ENCODE results near the gene GPN1. TPM values are rescaled to one million over a fixed set of nuclear protein-coding genes. Genes with fewer than 3 reads are reported as not detected.

The GPN1 gene
- total RNA-seq, 1 experiment from 2014 or later, result 61.1 TPM

GRCh38 chr2:27645197-27645596 lies 16.3 kb downstream of the GPN1 start:
- TF ChIP-seq CTCF (conservative IDR thresholded peaks at IDR 0.05; ENCODE audit: low read depth, low read length) (no peak), EZH2 (IDR thresholded peaks at IDR 0.05; ENCODE audit: borderline replicate concordance, low read depth, low read length, poor library complexity, severe bottlenecking) (no peak)
- Histone ChIP-seq H3K27me3 (replicated peaks; ENCODE audit: insufficient read depth, low read depth, low read length, poor library complexity) (no peaks in the 10 kb centered on the region), H3K27ac (ENCODE audit: low read depth, low read length, poor library complexity, severe bottlenecking) (no peak overlapping the region), H3K4me3 (ENCODE audit: low read depth, low read length, poor library complexity, severe bottlenecking) (no peak overlapping the region), H3K36me3 (ENCODE audit: insufficient read depth, low read length, poor library complexity, severe bottlenecking) (peaks cover 65% of the 10 kb centered on the region), H3K9me3 (ENCODE audit: low read depth, low read length, poor library complexity, severe bottlenecking) (no peaks in the 10 kb centered on the region), H3K4me1 (ENCODE audit: insufficient read depth, low read length, poor library complexity, severe bottlenecking) (no peaks in the 10 kb centered on the region)
- ChIA-PET POLR2A (ENCODE audit: low non-redundant PET) (no interaction called here), CTCF (no interaction called here)
- intact Hi-C loops (cut with micrococcal nuclease; ENCODE audit: unreplicated experiment), result no loop called here
- DNase-seq (ENCODE audit: low spot score), result no peak
- BruUV-seq (replicated peaks), result no TSS peak

- no TSS peak for BruUV-seq (replicated peaks)
- no peaks in the 10 kb centered on the region for H3K27me3 ChIP-seq (replicated peaks; ENCODE audit: insufficient read depth, low read depth, low read length, poor library complexity)
- no peaks in the 10 kb centered on the region for H3K4me1 ChIP-seq (ENCODE audit: insufficient read depth, low read length, poor library complexity, severe bottlenecking)
- H3K4me3 ChIP-seq (ENCODE audit: low read depth, low read length, poor library complexity, severe bottlenecking), result no peak overlapping the region
- H3K9me3 ChIP-seq (ENCODE audit: low read depth, low read length, poor library complexity, severe bottlenecking), result no peaks in the 10 kb centered on the region
- no peak for DNase-seq (ENCODE audit: low spot score)
- CTCF ChIA-PET, result no interaction called here
- intact Hi-C loops (cut with micrococcal nuclease; ENCODE audit: unreplicated experiment), result no loop called here
- no peak overlapping the region for H3K27ac ChIP-seq (ENCODE audit: low read depth, low read length, poor library complexity, severe bottlenecking)
- POLR2A ChIA-PET (ENCODE audit: low non-redundant PET), result no interaction called here
- TF ChIP-seq EZH2 (IDR thresholded peaks at IDR 0.05; ENCODE audit: borderline replicate concordance, low read depth, low read length, poor library complexity, severe bottlenecking), result no peak
- no peak for TF ChIP-seq CTCF (conservative IDR thresholded peaks at IDR 0.05; ENCODE audit: low read depth, low read length)
- peaks cover 68% of the 10 kb centered on the region for H3K36me3 ChIP-seq (ENCODE audit: insufficient read depth, low read length, poor library complexity, severe bottlenecking)
These were observed 18.4 kb downstream of the GPN1 start for GRCh38 chr2:27647289-27647688.

- no TSS peak for BruUV-seq (replicated peaks)
- Histone ChIP-seq H3K27ac (ENCODE audit: low read depth, low read length, poor library complexity, severe bottlenecking) (no peak overlapping the region), H3K4me3 (ENCODE audit: low read depth, low read length, poor library complexity, severe bottlenecking) (no peak overlapping the region), H3K27me3 (replicated peaks; ENCODE audit: insufficient read depth, low read depth, low read length, poor library complexity) (no peaks in the 10 kb centered on the region), H3K36me3 (ENCODE audit: insufficient read depth, low read length, poor library complexity, severe bottlenecking) (peaks cover 68% of the 10 kb centered on the region), H3K9me3 (ENCODE audit: low read depth, low read length, poor library complexity, severe bottlenecking) (no peaks in the 10 kb centered on the region), H3K4me1 (ENCODE audit: insufficient read depth, low read length, poor library complexity, severe bottlenecking) (no peaks in the 10 kb centered on the region)
- TF ChIP-seq EZH2 (IDR thresholded peaks at IDR 0.05; ENCODE audit: borderline replicate concordance, low read depth, low read length, poor library complexity, severe bottlenecking) (no peak), CTCF (conservative IDR thresholded peaks at IDR 0.05; ENCODE audit: low read depth, low read length) (no peak)
- intact Hi-C loops (cut with micrococcal nuclease; ENCODE audit: unreplicated experiment), result no loop called here
- POLR2A ChIA-PET (ENCODE audit: low non-redundant PET), result no interaction called here
- CTCF ChIA-PET, result no interaction called here
- DNase-seq (ENCODE audit: low spot score), result no peak
These were observed 18.9 kb downstream of the GPN1 start for GRCh38 chr2:27647737-27648136.

Measured in A673 (cell line).